ENCODE measurements around the gene RIMBP3B.
"Not testable (repeated sequence)": the region's sequence is repeated elsewhere in the genome, so short reads cannot be mapped to it uniquely, and the experiment has no call there.

RIMBP3B gene

DNA sequence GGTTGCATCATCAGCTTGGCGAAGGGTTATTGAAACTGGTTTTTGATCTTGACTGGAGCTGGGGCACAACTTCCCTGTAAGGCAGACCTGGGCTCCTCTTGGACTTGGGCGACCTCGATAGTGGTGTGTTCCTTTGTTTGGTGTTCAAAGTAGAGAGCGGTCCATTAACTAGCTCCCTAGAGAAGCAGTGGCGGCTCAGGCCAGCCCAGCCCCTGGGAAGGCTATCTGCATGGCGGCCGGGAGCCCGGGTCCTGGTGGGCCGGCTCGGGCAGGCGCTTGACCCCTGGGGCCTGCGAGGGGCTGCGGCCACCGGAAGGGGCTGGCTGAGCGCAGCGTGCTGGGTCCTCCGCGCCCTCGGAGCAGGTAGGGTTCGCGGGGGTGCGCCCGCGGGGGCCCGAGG, 32.8 kb downstream of the RIMBP3B start:
- H3K27ac ChIP-seq (ENCODE audit: low read length); H3K9me3 ChIP-seq (ENCODE audit: insufficient read depth, low read length); H3K4me3 ChIP-seq (ENCODE audit: low read length); H2AFZ ChIP-seq (ENCODE audit: low read depth, low read length); H3K4me1 ChIP-seq (ENCODE audit: low read length); H4K20me1 ChIP-seq (ENCODE audit: insufficient read depth, low read length); H3K79me2 ChIP-seq (ENCODE audit: low read length); H3K9ac ChIP-seq (ENCODE audit: low read length); H3K27me3 ChIP-seq (ENCODE audit: low read depth, low read length); H3K4me2 ChIP-seq (ENCODE audit: low read length); H3K36me3 ChIP-seq (replicated peaks; ENCODE audit: low read depth, low read length): not testable (repeated sequence)

DNA sequence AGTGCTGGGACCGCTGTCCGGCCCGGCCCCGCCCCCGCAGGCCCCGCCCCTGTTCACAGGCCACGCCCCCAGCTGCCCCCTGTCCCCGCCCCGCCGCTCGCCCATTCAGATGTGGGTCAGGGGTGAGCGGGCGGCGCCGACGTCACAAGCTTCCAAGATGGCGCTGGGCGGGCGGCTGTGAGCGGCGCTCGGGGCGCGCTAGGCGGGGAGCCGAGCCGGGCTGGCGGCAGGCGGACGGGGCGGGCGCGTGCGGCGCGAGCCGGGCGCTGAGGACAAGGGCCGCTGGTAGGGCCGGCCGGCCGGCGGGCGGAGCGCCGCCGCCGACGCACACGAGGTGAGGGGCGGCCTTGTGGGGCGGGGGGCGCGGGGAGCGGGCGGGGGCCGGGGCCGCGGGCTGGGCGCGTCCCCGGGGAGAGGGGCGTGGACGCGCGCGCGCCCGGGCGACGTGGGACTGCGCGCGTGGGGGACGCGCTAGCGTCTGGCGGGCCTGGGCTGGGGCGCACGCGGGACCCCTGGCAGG, 33.7 kb downstream of the RIMBP3B start, which contains the start of gene HIC2:
HIC2 (plus strand) TSS at position 145 of the 520 bp plus-strand sequence. CDS start 25,461 bp downstream, outside the sequence.
- not testable (repeated sequence) for H3K4me2 ChIP-seq (ENCODE audit: low read length); H3K9ac ChIP-seq (ENCODE audit: low read length); H3K27me3 ChIP-seq (ENCODE audit: low read depth, low read length); H3K9me3 ChIP-seq (ENCODE audit: insufficient read depth, low read length); H3K4me1 ChIP-seq (ENCODE audit: low read length); H3K36me3 ChIP-seq (replicated peaks; ENCODE audit: low read depth, low read length); H4K20me1 ChIP-seq (ENCODE audit: insufficient read depth, low read length); H3K79me2 ChIP-seq (ENCODE audit: low read length); H3K27ac ChIP-seq (ENCODE audit: low read length); H2AFZ ChIP-seq (ENCODE audit: low read depth, low read length)
- H3K4me3 ChIP-seq (ENCODE audit: low read length), result peak within 1 kb of the TSS; percentile 65; the same call in 1 of the 2 replicates

- H3K4me3 ChIP-seq (ENCODE audit: low read length), result peak overlapping the region; percentile 65; the same call in 1 of the 2 replicates
- not testable (repeated sequence) for H3K27me3 ChIP-seq (ENCODE audit: low read depth, low read length); H3K9me3 ChIP-seq (ENCODE audit: insufficient read depth, low read length); H3K4me2 ChIP-seq (ENCODE audit: low read length); H2AFZ ChIP-seq (ENCODE audit: low read depth, low read length); H3K27ac ChIP-seq (ENCODE audit: low read length); H3K4me1 ChIP-seq (ENCODE audit: low read length); H3K9ac ChIP-seq (ENCODE audit: low read length); H3K36me3 ChIP-seq (replicated peaks; ENCODE audit: low read depth, low read length); H3K79me2 ChIP-seq (ENCODE audit: low read length); H4K20me1 ChIP-seq (ENCODE audit: insufficient read depth, low read length)
Observed at GRCh38 chr22:21417853-21418252, 34.3 kb downstream of the RIMBP3B start.

DNA sequence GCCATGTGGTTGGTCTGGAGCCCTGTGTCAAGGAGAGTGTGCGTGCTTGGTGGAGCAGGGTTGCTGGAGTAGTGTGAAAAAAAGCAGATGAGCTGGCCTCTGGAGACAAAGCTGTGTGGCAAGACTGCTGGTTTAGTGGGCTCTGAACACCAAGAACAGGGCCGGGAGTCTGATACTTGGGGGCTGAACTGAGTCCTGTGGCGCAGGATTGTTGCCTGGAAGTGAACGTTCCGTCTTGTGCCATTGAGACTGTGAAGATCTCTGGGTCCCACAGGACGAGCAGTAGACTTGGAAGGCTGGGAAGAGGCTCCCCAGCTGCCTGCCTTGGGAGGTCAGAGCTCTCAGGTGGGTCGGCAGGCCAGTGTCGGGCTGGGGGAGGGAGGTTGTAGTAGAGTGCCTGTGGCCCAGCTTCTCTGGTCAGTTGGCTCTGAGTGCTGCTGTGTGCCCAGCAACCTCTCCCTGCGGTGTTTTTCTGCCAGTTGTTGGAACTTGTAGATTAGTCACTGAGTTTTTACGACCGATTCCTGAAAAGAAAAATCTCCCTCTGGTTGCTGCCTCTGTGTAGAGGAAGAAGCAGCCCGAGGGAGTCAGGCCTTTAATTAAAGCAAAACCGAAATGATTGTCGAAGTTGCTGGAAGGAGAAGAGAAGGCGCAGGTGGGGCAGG, 35.6 kb downstream of the RIMBP3B start:
- not testable (repeated sequence) for H3K27ac ChIP-seq (ENCODE audit: low read length); H3K9me3 ChIP-seq (ENCODE audit: insufficient read depth, low read length); H3K79me2 ChIP-seq (ENCODE audit: low read length); H2AFZ ChIP-seq (ENCODE audit: low read depth, low read length); H3K4me3 ChIP-seq (ENCODE audit: low read length); H3K4me1 ChIP-seq (ENCODE audit: low read length); H3K36me3 ChIP-seq (replicated peaks; ENCODE audit: low read depth, low read length); H3K9ac ChIP-seq (ENCODE audit: low read length); H3K27me3 ChIP-seq (ENCODE audit: low read depth, low read length); H4K20me1 ChIP-seq (ENCODE audit: insufficient read depth, low read length); H3K4me2 ChIP-seq (ENCODE audit: low read length)

DNA sequence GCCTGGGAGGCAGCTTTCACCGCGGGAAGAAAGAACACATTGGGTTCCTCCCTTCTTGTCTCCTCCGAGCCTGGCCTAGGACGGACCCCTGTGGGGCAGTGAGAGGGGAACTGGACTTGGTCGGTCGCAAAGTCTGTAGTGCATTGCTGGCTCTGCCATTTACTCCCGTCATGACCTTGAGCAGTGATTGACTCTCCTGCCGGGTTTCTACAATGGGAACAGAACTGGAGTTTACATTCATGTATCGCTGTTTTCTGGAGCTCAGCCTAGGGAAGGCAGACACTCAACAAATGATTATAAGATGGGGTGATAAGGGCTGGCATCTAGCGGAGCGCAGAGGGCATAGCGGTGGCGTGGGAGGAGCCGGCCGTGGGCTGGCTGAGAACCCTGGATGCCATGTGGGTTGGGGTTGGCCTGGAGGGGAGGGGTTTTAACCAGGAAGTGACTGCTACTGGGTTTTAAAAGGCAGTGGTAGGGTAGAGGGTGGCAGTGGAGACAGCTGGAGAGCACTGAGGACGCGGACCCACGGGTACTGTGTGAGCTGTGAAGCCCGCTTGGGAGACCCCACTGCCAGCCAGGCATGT, 36.7 kb downstream of the RIMBP3B start:
- H3K27ac ChIP-seq (ENCODE audit: low read length); H3K4me1 ChIP-seq (ENCODE audit: low read length); H2AFZ ChIP-seq (ENCODE audit: low read depth, low read length); H3K79me2 ChIP-seq (ENCODE audit: low read length); H3K4me2 ChIP-seq (ENCODE audit: low read length); H4K20me1 ChIP-seq (ENCODE audit: insufficient read depth, low read length); H3K36me3 ChIP-seq (replicated peaks; ENCODE audit: low read depth, low read length); H3K9me3 ChIP-seq (ENCODE audit: insufficient read depth, low read length); H3K27me3 ChIP-seq (ENCODE audit: low read depth, low read length); H3K4me3 ChIP-seq (ENCODE audit: low read length); H3K9ac ChIP-seq (ENCODE audit: low read length): not testable (repeated sequence)

GRCh38 chr22:21424084-21424709, 40.6 kb downstream of the RIMBP3B start:
- H3K4me1 ChIP-seq (ENCODE audit: low read length); H3K79me2 ChIP-seq (ENCODE audit: low read length); H3K9ac ChIP-seq (ENCODE audit: low read length); H3K4me3 ChIP-seq (ENCODE audit: low read length); H3K4me2 ChIP-seq (ENCODE audit: low read length); H3K27ac ChIP-seq (ENCODE audit: low read length); H3K9me3 ChIP-seq (ENCODE audit: insufficient read depth, low read length); H2AFZ ChIP-seq (ENCODE audit: low read depth, low read length); H3K27me3 ChIP-seq (ENCODE audit: low read depth, low read length); H3K36me3 ChIP-seq (replicated peaks; ENCODE audit: low read depth, low read length); H4K20me1 ChIP-seq (ENCODE audit: insufficient read depth, low read length): not testable (repeated sequence)

- not testable (repeated sequence) for H4K20me1 ChIP-seq (ENCODE audit: insufficient read depth, low read length); H3K4me3 ChIP-seq (ENCODE audit: low read length); H3K79me2 ChIP-seq (ENCODE audit: low read length); H3K4me1 ChIP-seq (ENCODE audit: low read length); H2AFZ ChIP-seq (ENCODE audit: low read depth, low read length); H3K27me3 ChIP-seq (ENCODE audit: low read depth, low read length); H3K36me3 ChIP-seq (replicated peaks; ENCODE audit: low read depth, low read length); H3K9ac ChIP-seq (ENCODE audit: low read length); H3K27ac ChIP-seq (ENCODE audit: low read length); H3K9me3 ChIP-seq (ENCODE audit: insufficient read depth, low read length); H3K4me2 ChIP-seq (ENCODE audit: low read length)
Observed at GRCh38 chr22:21434378-21435233, 51.1 kb downstream of the RIMBP3B start.

- not testable (repeated sequence) for H3K4me3 ChIP-seq (ENCODE audit: low read length); H3K27ac ChIP-seq (ENCODE audit: low read length); H2AFZ ChIP-seq (ENCODE audit: low read depth, low read length); H3K9ac ChIP-seq (ENCODE audit: low read length); H3K27me3 ChIP-seq (ENCODE audit: low read depth, low read length); H3K9me3 ChIP-seq (ENCODE audit: insufficient read depth, low read length); H3K4me1 ChIP-seq (ENCODE audit: low read length); H3K4me2 ChIP-seq (ENCODE audit: low read length); H3K79me2 ChIP-seq (ENCODE audit: low read length); H3K36me3 ChIP-seq (replicated peaks; ENCODE audit: low read depth, low read length); H4K20me1 ChIP-seq (ENCODE audit: insufficient read depth, low read length)
Observed at GRCh38 chr22:21435998-21436810, 52.7 kb downstream of the RIMBP3B start.
